H1 (cell line): ENCODE results near the gene CKAP2L. TPM values are rescaled to one million over a fixed set of nuclear protein-coding genes. Genes with fewer than 3 reads are reported as not detected.

Experiments
- SUZ12 ChIP-seq: fragments of 200-600 bp; sonication (generic); IDR thresholded peaks from 2 replicates; pipeline ENCODE4 v1.6.1; 2012; ENCODE audit warnings: mild to moderate bottlenecking, inconsistent platforms, low read length, moderate library complexity, mixed read lengths
- YY1 ChIP-seq: IDR thresholded peaks from 2 replicates; pipeline ENCODE4 v1.6.1; 2011; ENCODE audit warnings: low read depth, mild to moderate bottlenecking, low read length
- polyA plus RNA-seq, 7 experiments: library from polyadenylated mRNA; depleted of rRNA in 3 of 7; stranded (reverse) in 5 of 7; unstranded in 2 of 7; fragments of >200 nt in 5 of 7; fragments of 200-250 nt in 2 of 7; gene quantifications; 1 replicate in 5 of 7; 2 replicates in 1 of 7; 4 replicates in 1 of 7; pipeline versions ENCODE4 v1.2.1 to v1.2.3, GENCODE V29; 2011 to 2013; ENCODE audit warnings: missing spikeins in 2 of 7, mixed read lengths in 2 of 7
- total RNA-seq: library from RNA; stranded (reverse); fragmentation: NEBNext Ultra II Directional; extraction: Animal tissue kit (Norgen Biotek cat#: 25700); gene quantifications from 2 replicates; pipeline ENCODE4 v1.2.1, GENCODE V29; 2021

Gene CKAP2L
- total and polyA plus RNA-seq, 2 of the 8 experiments (the other 6 are each of a cell fraction or from before 2014, with no cell fraction given): 2.5 to 20.7 TPM

GRCh38 chr2:112724591-112725525, 39.6 kb downstream of the CKAP2L start (continued):
- TF ChIP-seq SUZ12 (no peak), YY1 (no peak)
